HepG2 (cell line): ENCODE measurements around the gene OVAAL. TPM values are rescaled to one million over a fixed set of nuclear protein-coding genes. Genes with fewer than 3 reads are reported as not detected.

ENCODE experiments used
- ATAC-seq: fragments of 200-7000 bp; cut with Tn5 transposase; 3 replicates; pipeline ENCODE4 v1.9.1; 2020; ENCODE audit warnings: mild to moderate bottlenecking, moderate library complexity
- BruUV-seq: library from RNA; stranded (reverse); fragments of 400-500 nt; replicated peaks from 2 replicates; lab custom pipeline; 2021; lab: Mats Ljungman, UMichigan
- CTCF ChIA-PET: fragments of 300-600 bp; formaldehyde crosslinking; extraction: SDS; loops from one replicate; lab custom pipeline; 2021; ENCODE audit warnings: low total read pairs, inconsistent platforms, low intra/inter-chr PET ratio; lab: Yijun Ruan, JAX
- POLR2A ChIA-PET: fragments of 350-600 bp; sonication (Branson Sonifier 250); formaldehyde crosslinking; loops from one replicate; lab custom pipeline; 2020; ENCODE audit warnings: antibody characterized with exemption, inconsistent platforms; lab: Yijun Ruan, JAX
- DNase-seq: peaks from one replicate; pipeline ENCODE4 v3.0.0-alpha.2; 2015; ENCODE audit warnings: low spot score
- FAIRE-seq: peaks from 3 replicates; lab custom pipeline; 2011; peaks lifted over from hg19 to GRCh38; lab: Jason Lieb, UNC
- H2AFZ ChIP-seq: one replicate; pipeline ENCODE4 v1.6.1; 2011; ENCODE audit warnings: low read length, inconsistent platforms
- H3K27ac ChIP-seq: fragments of 300-600 bp; 3 replicates; pipeline ENCODE4 v1.8.0; 2011; ENCODE audit warnings: mixed run types, mild to moderate bottlenecking, mixed read lengths, low read length, inconsistent platforms; ENCODE audit not compliant: insufficient read depth; ENCODE audit errors: extremely low read length
- H3K27me3 ChIP-seq, 2 experiments: fragments of 200-600 bp in 1 of 2; 2 replicates in 1 of 2; 3 replicates in 1 of 2; pipeline versions ENCODE4 v1.6.0 to v1.8.0; 2011; ENCODE audit warnings: low read length in 2 of 2, mild to moderate bottlenecking in 2 of 2, moderate library complexity in 2 of 2, inconsistent platforms in 1 of 2; ENCODE audit not compliant: insufficient read depth in 2 of 2, control insufficient read depth in 1 of 2
- H3K36me3 ChIP-seq, 2 experiments: fragments of 200-600 bp in 1 of 2; replicated peaks in 1 of 2; 2 replicates in 1 of 2; 3 replicates in 1 of 2; pipeline versions ENCODE4 v1.5.1 to v1.8.0; 2011; ENCODE audit warnings: low read length in 2 of 2, inconsistent platforms in 1 of 2; ENCODE audit not compliant: insufficient read depth in 2 of 2, control insufficient read depth in 1 of 2
- H3K4me1 ChIP-seq: 2 replicates; pipeline ENCODE4 v1.5.1; 2012; ENCODE audit warnings: low read length, inconsistent platforms; ENCODE audit not compliant: insufficient read depth
- H3K4me2 ChIP-seq: 2 replicates; pipeline ENCODE4 v1.6.0; 2011; ENCODE audit warnings: low read depth, low read length, inconsistent platforms
- H3K4me3 ChIP-seq, 3 experiments: fragments of 200-600 bp in 1 of 3; sonication (generic), shearing (Covaris generic) in 1 of 3; replicated peaks in 1 of 3; 2 replicates each; pipeline ENCODE4 v1.5.1; 2011 to 2016; ENCODE audit warnings: low read length in 3 of 3, inconsistent platforms in 2 of 3, low read depth in 2 of 3, mild to moderate bottlenecking in 2 of 3, control low read depth in 1 of 3, mixed read lengths in 1 of 3; ENCODE audit not compliant: insufficient read depth in 1 of 3
- H3K79me2 ChIP-seq: one replicate; pipeline ENCODE4 v1.6.1; 2011; ENCODE audit warnings: low read length, inconsistent platforms; ENCODE audit not compliant: insufficient read depth
- H3K9ac ChIP-seq: 2 replicates; pipeline ENCODE4 v1.6.0; 2011; ENCODE audit warnings: mild to moderate bottlenecking, low read depth, low read length, inconsistent platforms; ENCODE audit not compliant: insufficient read depth
- H3K9me3 ChIP-seq: 2 replicates; pipeline ENCODE4 v1.5.1; 2012; ENCODE audit warnings: mild to moderate bottlenecking, low read length
- H4K20me1 ChIP-seq: 2 replicates; pipeline ENCODE4 v1.6.0; 2011; ENCODE audit warnings: inconsistent platforms, mild to moderate bottlenecking, low read length, moderate library complexity; ENCODE audit not compliant: insufficient read depth
- CEBPB ChIP-seq: IDR thresholded peaks from 2 replicates; pipeline ENCODE4 v1.6.1; 2011; ENCODE audit warnings: low read depth, low read length, improper control_type of control experiment, borderline replicate concordance
- DNMT3B ChIP-seq: conservative IDR thresholded peaks from 2 replicates; pipeline ENCODE4 v1.6.1; 2016; ENCODE audit warnings: missing biosample characterization, control low read depth
- ELF1 ChIP-seq: sonication (generic); formaldehyde crosslinking; IDR thresholded peaks from 2 replicates; pipeline ENCODE4 v1.4.0; 2020; ENCODE audit warnings: missing genetic modification reagents
- ELF3 ChIP-seq: IDR thresholded peaks from 2 replicates; pipeline ENCODE4 v1.6.1; 2016; ENCODE audit warnings: missing genetic modification reagents, missing compliant biosample characterization
- ETV5 ChIP-seq: IDR thresholded peaks from 2 replicates; pipeline ENCODE4 v1.6.1; 2018; ENCODE audit warnings: missing biosample characterization, missing genetic modification reagents, inconsistent platforms, borderline replicate concordance
- GTF3A ChIP-seq: sonication (generic); formaldehyde crosslinking; conservative IDR thresholded peaks from 2 replicates; pipeline ENCODE4 v1.4.0; 2020; ENCODE audit warnings: mild to moderate bottlenecking, missing genetic modification reagents
- HINFP ChIP-seq: sonication (generic); formaldehyde crosslinking; IDR thresholded peaks from 2 replicates; pipeline ENCODE4 v1.4.0; 2020; ENCODE audit warnings: low read depth, mild to moderate bottlenecking, missing genetic modification reagents
- HNF4A ChIP-seq: sonication (generic); formaldehyde crosslinking; IDR thresholded peaks from 2 replicates; pipeline ENCODE4 v1.4.0; 2020; ENCODE audit warnings: missing genetic modification reagents
- JUN ChIP-seq: sonication (generic); formaldehyde crosslinking; IDR thresholded peaks from 2 replicates; pipeline ENCODE4 v1.4.0; 2020; ENCODE audit warnings: mild to moderate bottlenecking, missing genetic modification reagents
- KLF12 ChIP-seq: sonication (generic); formaldehyde crosslinking; IDR thresholded peaks from 2 replicates; pipeline ENCODE4 v1.4.0; 2020; ENCODE audit warnings: missing genetic modification reagents, borderline replicate concordance
- SAP130 ChIP-seq: IDR thresholded peaks from 2 replicates; pipeline ENCODE4 v1.6.1; 2016; ENCODE audit warnings: low read depth
- ZKSCAN5 ChIP-seq: sonication (generic); formaldehyde crosslinking; IDR thresholded peaks from 2 replicates; pipeline ENCODE4 v1.5.1; 2020; ENCODE audit warnings: mild to moderate bottlenecking, missing genetic modification reagents
- ZNF350 ChIP-seq: sonication (generic); formaldehyde crosslinking; IDR thresholded peaks from 2 replicates; pipeline ENCODE4 v1.4.0; 2020; ENCODE audit warnings: mild to moderate bottlenecking, low read depth, missing genetic modification reagents, borderline replicate concordance
- ZNF510 ChIP-seq: sonication (generic); formaldehyde crosslinking; IDR thresholded peaks from 2 replicates; pipeline ENCODE4 v1.4.0; 2020; ENCODE audit warnings: low read depth, mild to moderate bottlenecking, missing genetic modification reagents
- ZNF550 ChIP-seq: sonication (generic); formaldehyde crosslinking; IDR thresholded peaks from 2 replicates; pipeline ENCODE4 v1.4.0; 2020; ENCODE audit warnings: mild to moderate bottlenecking, missing genetic modification reagents, borderline replicate concordance
- ZNF768 ChIP-seq: sonication (generic); formaldehyde crosslinking; IDR thresholded peaks from 2 replicates; pipeline ENCODE4 v1.4.0; 2020; ENCODE audit warnings: missing genetic modification reagents
- WGBS: methylation state at CpG from one replicate; pipeline ENCODE4 v1.1.6; 2017; ENCODE audit warnings: low lambda C conversion rate; 5-methylcytosine and 5-hydroxymethylcytosine counted together
- in situ Hi-C: cut with HindIII; loops from 2 replicates; pipeline ENCODE4 v1.10.0; 2017; ENCODE audit warnings: low pct_unique_long_range_greater_than_20kb; ENCODE audit not compliant: extremely low pct_ligation_motif_present
- intact Hi-C: fragments of 100-400 bp; cut with micrococcal nuclease; formaldehyde crosslinking; loops from one replicate; pipeline ENCODE4 v1.10.0; 2022; ENCODE audit not compliant: unreplicated experiment
- polyA plus RNA-seq, 8 experiments: library from polyadenylated mRNA; depleted of rRNA in 3 of 8; stranded (reverse) in 7 of 8; unstranded in 1 of 8; fragments of >200 nt; fragmentation: Illumina TruSeq in 4 of 8; extraction: Trizol in 4 of 8; gene quantifications; 2 replicates each; pipeline versions ENCODE4 v1.2.1 to v1.2.3, GENCODE V29; 2011 to 2016; ENCODE audit warnings: low read depth in 4 of 8, missing spikeins in 1 of 8, mixed read lengths in 1 of 8; ENCODE audit not compliant: insufficient read depth in 1 of 8
- total RNA-seq, 5 experiments: library from RNA; depleted of rRNA; stranded (reverse); fragments of >200 nt; fragmentation: Illumina TruSeq; extraction: Trizol; gene quantifications; 2 replicates each; pipeline ENCODE4 v1.2.3, GENCODE V29; 2016; ENCODE audit warnings: low read depth in 1 of 5

OVAAL gene
- total and polyA plus RNA-seq, 2 of the 13 experiments (the other 11 are each of a cell fraction or from before 2014, with no cell fraction given) = 0.04 TPM; not detected in 1

GRCh38 chr1:180528868-180529470, 29.8 kb upstream of the OVAAL start:
- ATAC-seq = no peak
- DNase-seq = no peak
- no peaks in the 10 kb centered on the region; a peak in 1 of 5 replicates for H3K27me3 ChIP-seq
- no peak overlapping the region for H2AFZ ChIP-seq
- no peaks in the 10 kb centered on the region for H3K9me3 ChIP-seq
- no TSS peak for BruUV-seq
- H3K4me3 ChIP-seq = no peak overlapping the region
- 78% methylated on average over 11 of the region's 11 CpGs for WGBS
- TF ChIP-seq ZNF510 (no peak), ZNF350 (no peak), ZNF768 (CRISPR knock-in tag) (peak; percentile 89), DNMT3B (no peak)
- H3K36me3 ChIP-seq = no peaks in the 10 kb centered on the region
- in situ Hi-C loops (no loop called here), intact Hi-C loops (no loop called here)
- POLR2A ChIA-PET = no interaction called here
- CTCF ChIA-PET = no interaction called here
- no peak overlapping the region for H3K4me2 ChIP-seq
- H3K9ac ChIP-seq = no peak overlapping the region
- peaks cover 37% of the 10 kb centered on the region for H3K4me1 ChIP-seq
- H3K27ac ChIP-seq = no peak overlapping the region
- no peak for FAIRE-seq
- H4K20me1 ChIP-seq = no peaks in the 10 kb centered on the region
- H3K79me2 ChIP-seq = no peaks in the 10 kb centered on the region

- WGBS = 22% methylated on average over 5 of the region's 5 CpGs
- peak; percentile 39 for DNase-seq
- ATAC-seq = peak; percentile 80
- Histone ChIP-seq H2AFZ (no peak overlapping the region), H3K79me2 (no peaks in the 10 kb centered on the region), H3K4me3 (no peak overlapping the region), H3K9ac (no peak overlapping the region), H3K9me3 (no peaks in the 10 kb centered on the region), H3K4me2 (peak overlapping the region; percentile 19; the same call in 1 of the 2 replicates), H3K36me3 (no peaks in the 10 kb centered on the region), H3K4me1 (peaks cover 38% of the 10 kb centered on the region), H3K27me3 (no peaks in the 10 kb centered on the region; a peak in 1 of 5 replicates), H4K20me1 (no peaks in the 10 kb centered on the region), H3K27ac (no peak overlapping the region)
- CTCF ChIA-PET = no interaction called here
- no TSS peak for BruUV-seq
- POLR2A ChIA-PET = interaction anchor here (1.6 kb wide), 1 partner anchor 8 kb away, joined by 6 read pairs; no protein-coding TSS in a partner anchor
- in situ Hi-C loops = no loop called here
- no peak for FAIRE-seq
- intact Hi-C loops = loop anchor here (5.0 kb wide), 2 partner anchors 247 to 332 kb away; no protein-coding TSS in a partner anchor
- TF ChIP-seq SAP130 (CRISPR knock-in tag) (peak; percentile 22; the same call in 1 of the 2 replicates), ZNF550 (CRISPR knock-in tag) (no peak), ETV5 (CRISPR knock-in tag) (peak; percentile 9; the same call in 1 of the 2 replicates), GTF3A (CRISPR knock-in tag) (no peak), CEBPB (peak; percentile 71), ELF1 (CRISPR knock-in tag) (0 out of 2 replicates have a peak, but pooled peaks have one; percentile 33), ZKSCAN5 (CRISPR knock-in tag) (no peak), JUN (CRISPR knock-in tag) (no peak), HNF4A (0 out of 2 replicates have a peak, but pooled peaks have one; percentile 5), ELF3 (CRISPR knock-in tag) (peak; percentile 29; the same call in 1 of the 2 replicates), KLF12 (no peak), HINFP (no peak)
Measured at GRCh38 chr1:180530501-180530900, 28.3 kb upstream of the OVAAL start.
